Activated CD4-positive, CD25-positive, alpha-beta regulatory T cell treated with anti-CD3 and anti-CD28 coated beads, Interleukin-2, amount 50 U/mL, for 24 hours (primary cell): ENCODE results near the gene LRRC75B.
"Not testable (repeated sequence)": the region's sequence is repeated elsewhere in the genome, so short reads cannot be mapped to it uniquely, and the experiment has no call there.

ENCODE experiments used
- ATAC-seq, 2 donors: fragments of 150-1000 bp; cut with Tn5 transposase; one replicate each; pipeline ENCODE4 v1.10.0; 2021; ENCODE audit warnings: mild to moderate bottlenecking in 1 of 2, moderate library complexity in 1 of 2

Gene LRRC75B

DNA sequence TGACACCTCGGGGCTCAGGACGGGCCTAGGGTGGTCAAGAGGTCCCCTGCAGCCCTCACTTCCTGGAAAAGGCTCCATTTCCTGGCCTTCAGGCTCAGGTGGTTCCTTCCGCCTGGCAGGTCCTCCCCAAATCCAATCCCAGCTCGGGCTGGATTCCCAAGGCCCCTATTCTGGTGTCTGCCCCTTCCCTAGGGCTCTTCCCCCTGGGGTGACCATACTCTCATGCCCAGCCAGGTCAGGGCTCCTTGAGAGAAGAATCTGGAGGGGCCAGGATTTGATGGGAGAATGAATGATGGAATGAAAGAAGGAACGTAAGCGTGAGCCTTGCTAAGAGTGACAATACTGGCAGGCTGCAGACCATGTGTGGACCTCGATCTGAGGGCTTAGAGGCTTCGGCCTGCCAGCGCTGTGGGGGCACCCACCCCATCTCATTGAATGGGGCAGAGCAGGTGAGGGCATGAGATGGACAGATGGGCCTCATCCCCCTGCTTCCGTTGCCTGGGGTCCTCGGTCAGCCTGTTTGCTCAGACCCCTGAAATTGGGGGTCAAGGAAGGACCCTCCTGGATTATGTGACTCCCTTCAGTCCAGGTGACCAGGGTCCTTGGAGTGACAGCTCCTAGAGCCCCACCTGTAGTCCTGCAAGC, 9.4 kb upstream of the LRRC75B start:
- not testable (repeated sequence) for ATAC-seq

DNA sequence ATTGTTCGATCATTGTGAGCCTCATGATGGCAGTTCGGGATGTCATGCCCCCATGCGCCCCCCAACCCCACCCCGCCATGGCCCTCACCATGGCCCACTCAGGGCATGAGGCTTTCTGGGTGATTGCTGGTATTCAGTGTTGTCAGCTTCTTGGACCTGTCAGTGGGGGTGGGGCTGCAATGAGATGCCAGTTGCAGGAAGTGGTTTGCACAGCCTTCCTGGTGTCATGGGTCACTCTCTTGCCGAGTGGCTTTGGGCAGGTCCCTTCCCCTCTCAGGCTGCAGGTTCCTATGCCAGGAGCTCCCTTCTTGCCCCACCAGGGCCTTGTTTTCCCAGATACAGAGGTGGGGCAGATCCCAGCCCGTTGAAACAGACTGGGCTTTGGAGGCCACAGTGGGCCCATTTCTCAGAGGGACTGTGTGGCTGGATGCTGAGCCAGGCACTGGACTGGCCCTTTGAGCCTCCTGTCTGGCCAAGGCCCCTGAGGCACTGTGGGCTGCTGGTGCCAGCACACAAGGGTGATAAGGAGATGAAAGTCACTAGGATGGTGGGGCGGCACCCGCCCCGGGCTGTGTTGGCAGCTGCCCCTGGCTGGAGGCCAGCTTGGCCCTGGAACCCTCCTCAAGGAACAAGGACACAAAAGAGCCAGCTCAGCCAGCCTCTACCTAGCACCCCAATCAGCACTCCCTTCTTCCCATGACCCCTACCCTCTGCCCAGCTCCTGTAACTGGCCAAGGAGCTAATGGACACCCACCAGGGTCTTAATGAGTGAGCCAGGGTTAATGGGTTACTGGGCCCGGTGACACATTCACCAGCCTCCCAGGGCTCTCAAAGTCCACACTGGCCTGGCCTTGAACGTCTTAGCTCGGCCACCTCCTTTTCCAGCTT, 8.6 kb upstream of the LRRC75B start:
- ATAC-seq, result no peak

DNA sequence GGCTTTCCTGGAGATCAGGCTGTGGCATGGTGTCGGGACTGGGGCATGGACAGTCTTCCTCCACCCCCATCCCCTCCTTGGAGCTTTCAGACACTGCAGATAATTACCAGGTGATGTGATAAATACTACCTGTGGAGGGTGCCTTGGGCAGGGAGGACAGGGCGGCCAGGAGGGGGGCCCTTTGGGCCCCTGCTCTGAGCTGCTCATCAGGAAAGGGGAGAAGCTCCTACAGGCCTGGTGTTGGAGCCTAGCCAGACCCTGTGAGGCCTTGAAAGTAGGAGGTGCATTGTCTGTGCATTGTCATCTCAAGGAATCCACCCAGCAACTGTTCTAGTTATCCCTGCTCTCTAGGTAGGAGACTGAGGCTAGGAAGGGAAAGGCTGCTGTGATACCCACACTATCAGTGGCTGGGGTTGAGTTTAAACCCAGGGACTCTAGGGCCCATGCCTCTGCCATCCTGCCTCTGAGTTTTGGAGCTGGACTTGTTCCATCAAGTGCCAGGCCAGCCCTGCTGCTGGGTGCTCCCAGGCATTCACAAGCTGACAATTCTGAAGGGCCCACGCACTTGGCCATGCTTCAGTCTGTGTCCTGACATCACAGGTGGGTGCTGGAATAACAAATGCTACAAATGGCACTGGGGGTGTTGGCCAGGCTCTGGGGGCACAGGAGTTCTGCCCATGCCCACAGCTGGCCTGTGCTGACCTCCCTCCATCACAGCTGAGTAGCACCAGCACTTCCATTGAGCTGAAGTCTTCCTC, 7.3 kb upstream of the LRRC75B start:
- ATAC-seq, result not testable (repeated sequence)

DNA sequence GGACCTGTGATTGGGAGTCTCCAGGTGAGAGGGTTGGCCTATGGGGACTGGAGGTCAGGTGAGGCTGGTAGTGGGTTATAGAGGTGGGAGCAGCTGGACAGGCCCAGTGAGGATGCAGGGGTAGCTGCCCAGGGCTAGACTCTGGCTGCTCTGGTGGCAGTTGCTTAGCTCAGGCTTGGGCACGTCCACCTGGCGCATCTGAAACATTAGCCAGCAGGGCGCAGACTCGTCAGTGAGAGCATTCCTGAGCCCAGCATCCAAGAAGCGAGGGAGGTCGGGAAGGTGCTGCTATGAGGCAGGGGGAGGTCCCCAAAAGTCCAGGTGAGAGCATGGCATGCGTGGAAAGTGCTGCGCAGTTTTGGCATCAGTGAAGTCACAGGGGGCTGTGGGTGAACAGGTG, 6.6 kb upstream of the LRRC75B start:
- no peak for ATAC-seq

DNA sequence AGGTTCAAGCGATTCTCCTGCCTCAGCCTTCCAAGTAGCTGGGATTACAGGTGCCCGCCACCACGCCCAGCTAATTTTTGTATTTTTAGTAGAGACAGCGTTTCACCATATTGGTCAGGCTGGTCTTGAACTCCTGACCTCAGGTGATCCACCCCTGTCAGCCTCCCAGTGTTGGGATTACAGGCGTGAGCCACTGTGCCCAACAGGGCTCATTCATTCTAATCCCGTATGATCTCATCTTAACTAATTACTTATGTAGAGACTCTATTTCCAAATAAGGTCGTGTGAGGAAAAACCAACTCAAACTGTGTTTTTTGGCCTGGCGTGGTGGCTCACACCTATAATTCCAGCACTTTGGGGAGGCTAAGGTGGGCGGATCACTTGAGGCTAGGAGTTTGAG, 4.2 kb upstream of the LRRC75B start:
- not testable (repeated sequence) for ATAC-seq

DNA sequence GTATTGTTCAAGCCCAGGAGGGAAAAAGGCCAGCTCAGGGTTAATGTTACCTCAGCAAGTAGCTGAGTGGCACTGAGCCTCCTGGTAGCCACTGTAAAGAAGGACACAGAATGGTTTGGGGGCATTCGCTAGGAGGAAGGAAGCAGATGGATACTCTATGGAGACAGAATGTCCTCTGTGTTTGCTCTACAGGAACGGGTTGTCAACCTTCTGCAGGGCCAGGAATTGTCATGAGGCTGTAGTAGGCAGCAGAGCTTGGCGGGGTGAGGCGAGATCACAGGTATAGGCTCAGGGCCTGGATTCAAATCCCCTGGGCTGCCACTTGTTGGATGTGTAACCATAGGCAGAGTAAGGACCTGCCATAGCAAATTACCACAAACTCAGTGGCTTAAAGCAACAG, 3.0 kb upstream of the LRRC75B start:
- no peak for ATAC-seq

DNA sequence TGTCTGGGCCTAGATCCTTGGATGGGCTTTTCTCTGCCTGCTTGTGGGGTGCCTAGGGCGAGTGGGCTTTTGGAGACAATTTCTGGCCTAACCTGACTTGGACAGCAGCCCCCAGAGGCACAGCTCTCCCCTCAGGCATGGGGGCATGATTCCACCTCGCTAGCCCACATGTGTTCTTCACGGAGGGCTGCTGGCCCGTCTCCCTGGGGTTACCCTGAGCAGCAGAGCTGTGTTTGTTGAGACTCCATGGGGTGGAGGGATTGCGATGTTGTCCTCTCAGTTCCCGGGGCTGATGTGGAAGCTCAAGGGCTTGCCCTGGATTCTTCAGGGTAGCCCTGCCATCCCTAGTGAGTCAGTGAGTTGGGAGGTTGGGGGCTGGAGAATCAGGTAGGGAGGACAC, 2.4 kb upstream of the LRRC75B start:
- no peak for ATAC-seq

DNA sequence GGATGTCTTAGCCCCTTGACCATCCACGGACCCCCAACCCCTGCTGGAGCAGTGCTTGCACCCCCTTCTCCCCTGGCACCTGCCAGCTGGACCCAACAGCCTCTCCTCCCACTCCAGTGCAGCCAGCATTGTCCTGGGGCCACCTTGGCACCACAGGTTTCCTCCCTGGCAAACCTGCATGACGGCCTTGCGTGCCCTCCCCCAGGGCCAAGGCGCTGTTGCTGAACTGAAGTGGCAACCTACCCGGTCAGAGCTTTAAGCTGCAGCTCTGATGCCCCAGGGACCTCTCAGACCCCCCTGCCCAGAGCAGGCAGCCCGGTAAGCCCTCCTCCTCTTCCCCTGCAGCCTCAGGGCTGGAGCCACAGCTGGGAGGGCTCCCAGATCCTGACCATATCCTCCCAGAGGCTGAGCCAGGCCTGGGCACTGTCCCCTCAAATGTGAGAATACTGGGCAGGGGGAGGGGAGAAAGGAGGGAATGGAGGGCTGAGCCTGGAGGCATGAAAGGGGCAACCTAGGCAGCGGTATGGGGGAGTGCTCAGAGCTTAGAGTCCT, 1.8 kb upstream of the LRRC75B start:
- no peak for ATAC-seq

DNA sequence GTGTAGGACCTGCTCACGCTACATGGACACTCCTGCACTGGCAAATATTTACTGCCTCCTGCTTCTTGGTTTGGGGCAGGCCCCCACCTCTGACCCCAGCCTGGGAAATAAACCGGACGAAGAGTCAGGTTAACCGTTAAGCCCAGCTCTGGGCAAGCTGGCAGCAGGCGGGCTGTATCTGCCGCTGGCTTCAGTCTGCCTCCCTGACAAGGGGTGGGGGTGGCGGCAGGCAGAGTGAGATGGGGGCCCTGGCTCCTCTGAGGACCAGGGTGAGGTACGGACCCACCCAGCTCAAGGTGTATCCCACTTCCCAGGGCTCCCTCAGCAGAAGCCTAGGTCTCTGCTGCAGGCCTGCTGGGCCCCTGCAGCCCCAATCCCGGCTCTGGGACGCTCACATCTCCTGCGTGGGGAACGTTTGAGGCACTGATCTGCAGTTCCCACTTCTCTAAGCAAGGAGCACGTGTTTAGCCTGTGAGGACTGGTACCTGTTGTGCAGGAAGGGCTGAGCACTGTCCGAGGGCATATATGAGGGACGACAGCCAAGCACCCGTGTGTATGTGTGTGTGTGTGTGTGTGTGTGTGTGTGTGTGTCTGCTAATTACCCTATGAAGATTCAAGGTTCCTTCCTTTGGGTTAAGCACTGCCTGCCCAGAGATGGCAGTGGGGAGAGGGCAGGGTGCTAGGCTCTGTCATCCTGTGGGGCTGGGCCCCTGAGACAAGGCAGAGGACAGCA, 1.1 kb upstream of the LRRC75B start:
- ATAC-seq, result no peak

DNA sequence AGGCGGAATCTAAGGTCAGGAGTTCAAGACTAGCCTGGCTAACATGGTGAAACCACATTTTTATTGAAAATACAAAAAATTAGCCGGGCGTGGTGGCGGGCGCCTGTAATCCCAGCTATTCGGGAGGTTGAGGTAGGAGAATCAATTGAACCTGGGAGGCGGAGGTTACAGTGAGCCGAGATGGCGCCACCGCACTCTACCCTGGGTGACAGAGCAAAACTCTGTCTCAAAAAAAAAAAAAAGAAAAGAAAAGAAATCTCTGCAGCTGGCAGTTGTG, 624 bp upstream of the LRRC75B start:
- not testable (repeated sequence) for ATAC-seq

DNA sequence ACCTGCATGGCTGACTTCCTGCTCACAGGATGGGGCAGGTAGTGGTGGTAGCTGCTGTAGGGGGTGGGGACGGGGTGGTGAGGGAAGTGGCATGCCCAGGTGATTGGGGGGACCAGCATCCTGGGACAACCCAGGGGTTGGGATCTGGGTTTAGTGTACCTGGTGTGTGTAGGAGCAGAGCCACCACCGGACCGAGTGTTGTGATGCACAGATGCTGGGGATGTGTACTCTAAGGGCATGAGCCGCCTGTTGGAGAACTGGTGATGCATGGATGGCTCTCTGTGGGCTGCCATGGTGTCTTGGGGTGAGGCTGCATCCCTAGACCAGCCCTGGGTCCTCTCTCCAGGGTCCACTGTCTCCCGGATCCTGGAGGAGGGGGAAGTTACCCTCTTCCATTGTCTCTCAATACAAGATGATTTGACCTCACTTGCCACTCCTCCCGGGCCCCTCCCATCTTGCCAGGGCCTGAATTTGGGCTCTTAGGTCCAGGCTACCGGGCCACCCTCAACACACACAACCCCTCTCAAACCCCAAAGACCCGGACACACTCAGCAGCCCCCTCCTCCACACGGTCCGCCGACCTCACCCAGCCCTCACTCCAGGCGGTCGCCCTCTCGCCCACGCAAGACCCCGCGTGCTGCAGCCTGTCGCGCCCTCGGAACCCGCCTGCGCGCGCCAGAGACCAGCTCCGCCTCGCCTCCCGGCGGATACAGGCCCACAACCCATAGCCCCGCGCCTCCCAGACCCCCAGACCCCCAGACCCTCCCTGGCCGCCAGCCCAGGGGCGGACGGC, 619 bp downstream of the LRRC75B start:
- ATAC-seq, result no peak

DNA sequence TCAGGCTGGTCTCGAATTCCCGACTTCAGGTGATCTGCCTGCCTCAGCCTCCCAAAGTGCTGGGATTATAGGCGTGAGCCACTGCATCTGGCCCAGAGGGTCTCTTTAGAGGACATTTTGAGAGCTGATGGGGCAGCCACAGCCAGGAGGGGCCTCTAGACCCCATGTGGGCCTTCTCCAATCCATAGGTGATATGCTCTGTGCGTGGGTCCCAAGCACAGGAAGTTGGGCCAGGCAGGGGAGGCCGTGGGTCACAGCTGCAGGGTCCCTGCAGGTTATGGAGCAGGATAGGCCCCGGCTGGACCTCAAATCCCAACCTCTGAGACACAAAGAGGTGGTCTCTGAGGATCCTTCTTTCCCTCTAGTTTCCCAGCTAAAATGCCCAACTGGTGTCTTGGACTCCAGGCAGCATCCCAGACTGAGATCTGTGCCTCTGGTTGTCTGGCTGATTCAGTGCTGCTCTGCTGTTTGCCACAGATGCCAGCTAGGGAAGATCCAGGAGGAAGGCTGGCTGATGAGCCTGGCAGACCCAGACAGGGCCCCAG, 1.5 kb downstream of the LRRC75B start:
- no peak for ATAC-seq

DNA sequence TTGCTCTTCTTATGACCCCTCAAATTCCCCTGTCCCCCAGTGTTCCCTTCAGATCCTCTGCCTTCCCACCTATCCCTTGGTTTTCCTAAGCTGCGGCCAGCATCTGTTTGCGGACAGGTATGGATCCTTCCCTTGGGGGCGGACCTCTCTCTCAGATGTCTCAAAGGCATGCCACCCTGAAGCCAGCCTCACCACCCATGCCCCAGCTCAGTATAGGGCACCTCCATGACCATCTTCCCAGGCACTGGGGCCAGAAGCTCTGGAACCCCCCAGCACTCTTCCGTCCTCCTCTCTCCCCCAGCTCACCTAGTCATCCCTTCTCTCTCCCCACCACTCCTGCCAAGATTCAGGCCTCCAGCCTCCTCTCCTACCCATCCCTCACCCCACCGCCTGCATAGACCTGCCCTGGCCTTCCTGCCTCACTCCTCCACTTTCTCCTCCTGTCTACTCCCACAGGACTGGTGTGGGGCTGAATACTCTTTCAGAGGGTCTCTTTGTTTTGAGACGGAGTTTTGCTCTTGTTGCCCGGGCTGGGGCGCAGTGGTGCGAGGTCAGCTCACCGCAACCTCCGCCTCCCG, 2.2 kb downstream of the LRRC75B start:
- no peak for ATAC-seq

DNA sequence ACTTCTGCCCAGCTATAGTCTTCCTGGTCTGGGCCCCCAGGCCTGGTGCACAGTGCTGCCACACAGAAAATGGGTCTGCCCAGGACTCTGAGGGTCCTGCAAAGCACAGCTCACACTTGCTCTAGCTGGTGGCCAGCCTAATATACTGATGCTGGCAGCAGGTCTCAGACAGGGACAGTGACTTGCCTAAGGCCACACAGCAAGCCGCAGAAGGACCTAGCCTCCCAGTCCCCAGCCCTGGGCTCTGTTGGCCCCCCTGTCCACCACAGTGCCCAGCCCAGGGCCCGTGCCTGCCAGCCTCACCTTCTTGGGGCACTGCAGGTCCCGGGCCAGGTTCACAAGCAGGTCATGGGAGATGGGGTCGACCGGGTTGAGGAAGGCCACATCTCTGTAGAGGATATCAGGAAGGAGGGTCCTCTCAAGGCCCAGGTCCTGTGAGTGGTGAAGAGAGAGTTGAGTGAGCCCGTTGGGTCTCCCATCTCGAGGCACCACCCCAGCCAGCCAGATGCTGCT, 3.3 kb downstream of the LRRC75B start:
- ATAC-seq, result no peak

DNA sequence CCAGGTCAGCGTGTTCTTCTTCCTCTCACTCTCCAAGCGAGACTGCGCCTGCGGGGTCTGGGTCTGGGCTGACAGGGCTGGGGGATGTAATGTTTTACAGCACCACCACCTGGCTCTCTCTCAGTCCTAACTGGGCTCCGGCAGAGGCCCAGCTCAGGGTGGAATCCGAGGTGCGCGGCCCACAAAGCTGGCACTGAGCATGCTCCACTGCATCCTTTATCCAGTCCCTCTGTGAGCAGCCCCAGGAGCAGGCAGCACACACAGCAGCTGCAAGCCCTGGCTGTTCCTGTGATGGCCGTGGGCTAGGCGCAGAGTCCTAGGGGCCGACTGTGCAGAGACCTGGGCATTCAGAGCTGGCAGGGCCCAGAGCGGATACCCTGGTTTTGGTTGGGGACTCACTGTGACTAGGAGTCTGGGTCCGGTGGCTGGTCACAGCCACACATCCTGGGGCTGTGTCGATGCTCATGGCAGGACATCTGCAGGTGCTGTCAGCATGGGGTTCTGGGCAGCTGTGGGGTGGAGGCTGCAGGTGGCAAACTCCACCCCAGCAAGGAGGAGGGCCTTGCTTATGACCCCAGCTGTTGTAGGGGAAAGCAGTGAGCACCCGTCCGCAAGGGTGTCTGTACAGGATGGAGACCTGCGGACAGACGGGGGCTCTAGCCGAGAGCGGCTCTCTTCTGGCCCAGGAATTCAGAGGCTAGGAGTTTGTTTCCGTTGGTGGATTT, 4.0 kb downstream of the LRRC75B start:
- ATAC-seq, result no peak

DNA sequence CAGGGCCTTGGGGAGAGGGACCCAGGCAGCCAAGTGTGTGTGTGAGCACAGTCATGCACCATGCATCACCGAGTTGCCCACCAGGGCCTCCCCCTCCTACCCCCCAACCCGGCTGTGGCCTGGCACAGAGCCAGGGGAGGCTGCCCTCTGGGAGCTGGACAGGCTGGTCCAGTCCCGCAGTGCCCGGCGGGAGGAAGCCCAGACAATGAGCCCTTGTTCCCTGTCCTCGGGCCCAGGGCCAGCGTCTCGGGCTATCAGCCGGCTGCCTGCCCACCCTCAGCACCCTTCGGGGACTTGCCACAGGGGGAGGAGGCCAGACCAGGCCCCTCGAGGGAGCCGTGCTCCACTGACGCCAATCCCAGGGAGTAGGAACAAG, 4.5 kb downstream of the LRRC75B start:
- no peak for ATAC-seq

DNA sequence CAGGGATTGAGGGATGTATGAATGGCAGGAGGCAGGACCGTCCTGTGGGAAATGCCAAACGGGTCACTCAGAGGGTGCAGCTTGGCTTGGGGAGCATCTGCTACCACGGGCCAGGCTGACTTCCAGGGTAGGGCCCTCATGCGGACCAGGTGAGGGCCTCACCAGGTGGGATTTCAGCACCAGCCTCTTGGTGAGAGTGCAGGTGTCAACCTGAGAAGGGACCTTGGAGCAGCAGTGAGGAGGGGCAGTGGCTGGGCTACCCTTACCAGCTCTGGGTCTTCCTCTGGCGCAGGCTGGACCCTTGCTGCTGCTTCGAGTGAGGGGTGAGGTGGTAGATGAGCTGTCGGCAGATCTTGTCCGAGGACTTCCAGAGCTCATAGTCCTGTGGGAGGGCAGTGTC, 4.9 kb downstream of the LRRC75B start:
- ATAC-seq, result no peak

DNA sequence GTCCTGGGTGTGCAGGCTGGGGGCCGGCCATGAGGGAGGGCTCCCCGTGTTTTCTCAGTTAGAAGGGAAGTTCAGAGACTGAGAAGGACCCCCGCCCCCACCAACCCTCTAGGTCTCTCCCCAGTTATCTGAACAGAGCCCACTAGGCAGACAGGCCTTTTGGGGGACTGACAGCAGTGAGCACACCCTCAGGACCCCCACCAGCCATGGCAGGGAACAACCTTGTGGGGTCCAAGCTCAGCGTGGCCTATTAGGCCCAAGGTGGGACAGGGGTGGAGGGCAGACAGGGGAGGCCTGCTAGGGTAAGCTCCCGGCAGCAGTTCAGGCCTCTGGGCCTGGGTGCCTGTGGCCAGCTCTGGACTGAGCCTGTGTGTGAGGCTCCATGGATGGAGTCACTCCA, 5.6 kb downstream of the LRRC75B start:
- ATAC-seq, result no peak

DNA sequence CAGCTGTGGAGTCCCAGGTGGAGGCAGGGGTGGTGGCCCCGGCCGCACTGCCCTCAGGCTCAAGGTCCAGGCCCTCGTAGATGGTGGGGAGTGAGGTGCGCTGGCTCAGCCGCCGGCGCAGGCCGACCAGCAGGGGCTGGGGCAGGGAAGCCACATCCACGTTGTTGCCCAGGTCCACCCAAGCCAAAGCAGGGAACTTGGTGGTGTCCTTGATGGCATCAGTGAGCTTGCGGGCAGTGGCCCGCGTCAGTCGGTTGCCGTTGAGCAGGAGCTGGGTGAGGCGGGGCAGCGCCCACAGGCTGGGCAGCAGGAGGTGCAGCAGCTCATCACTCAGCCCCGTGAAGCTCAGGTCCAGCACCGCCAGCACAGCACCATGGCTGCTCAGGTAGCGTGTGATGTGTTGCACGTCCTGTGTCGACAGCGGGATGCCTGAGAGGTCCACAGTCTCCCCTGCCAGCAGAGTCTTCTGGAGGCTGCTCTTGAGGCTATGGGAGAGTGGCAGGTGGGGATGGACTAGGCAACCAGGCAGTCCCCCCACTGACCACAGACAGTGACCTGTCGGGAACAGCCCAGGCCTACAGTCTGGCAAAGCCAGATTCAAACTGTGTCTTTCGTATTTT, 6.8 kb downstream of the LRRC75B start:
- no peak for ATAC-seq

DNA sequence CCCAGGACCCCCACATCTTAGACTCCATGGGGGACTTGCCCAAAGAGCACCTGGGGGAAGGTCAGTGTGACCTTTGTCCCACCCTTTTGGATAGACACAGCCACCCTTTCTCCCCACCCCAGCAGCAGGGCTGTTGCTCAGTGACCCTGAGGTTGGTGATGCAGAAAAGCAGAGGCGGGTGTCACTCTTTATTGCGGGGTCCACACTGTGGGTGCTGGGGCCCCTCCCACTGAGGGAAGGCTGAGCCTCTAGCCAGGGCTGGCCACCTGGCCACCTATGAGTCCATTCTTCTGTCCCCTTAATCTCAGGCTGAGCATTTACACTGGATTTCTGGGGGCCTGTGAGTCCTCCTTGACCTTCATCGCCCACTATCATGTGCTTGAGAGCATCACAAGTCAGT, 7.4 kb downstream of the LRRC75B start:
- ATAC-seq, result no peak
